Activated T-cell treated with anti-CD3 and anti-CD28 coated beads, Interleukin-2, amount 50 U/mL, for 72 hours (primary cell): ENCODE measurements around the gene SPTSSB. TPM values are rescaled to one million over a fixed set of nuclear protein-coding genes. Genes with fewer than 3 reads are reported as not detected.

Source experiments
- ATAC-seq, 2 donors: fragments of 150-1000 bp; cut with Tn5 transposase; replicated peaks in 1 of 2; 2 replicates each; pipeline ENCODE4 v1.10.0; 2021; ENCODE audit warnings: moderate library complexity in 2 of 2, mild to moderate bottlenecking in 1 of 2
- DNase-seq, 2 donors: peaks; one replicate each; pipeline ENCODE4 v3.0.0; 2021 to 2022; ENCODE audit warnings: mixed read lengths in 1 of 2
- H3K27ac Mint-ChIP-seq: one replicate; pipeline ENCODE4 v1.8.0; 2022; ENCODE audit warnings: mild to moderate bottlenecking, moderate library complexity, mixed read lengths
- H3K27me3 Mint-ChIP-seq: one replicate; pipeline ENCODE4 v1.8.0; 2022; ENCODE audit warnings: low read depth, mixed read lengths
- H3K36me3 Mint-ChIP-seq, 2 donors: one replicate each; pipeline ENCODE4 v1.8.0; 2022; ENCODE audit warnings: mixed read lengths in 2 of 2, mild to moderate bottlenecking in 1 of 2; ENCODE audit not compliant: insufficient read depth in 2 of 2
- H3K4me1 Mint-ChIP-seq: one replicate; pipeline ENCODE4 v1.8.0; 2022; ENCODE audit warnings: low read depth, mixed read lengths
- H3K4me3 Mint-ChIP-seq, 2 donors: one replicate each; pipeline ENCODE4 v1.8.0; 2022; ENCODE audit warnings: mild to moderate bottlenecking in 2 of 2, mixed read lengths in 2 of 2, moderate library complexity in 2 of 2
- H3K9me3 Mint-ChIP-seq, 2 donors: one replicate each; pipeline ENCODE4 v1.8.0; 2022; ENCODE audit warnings: mixed read lengths in 2 of 2
- total RNA-seq, 2 donors: library from RNA; stranded (reverse); gene quantifications; one replicate each; pipeline ENCODE4 v1.2.3, GENCODE V29; 2022

Gene SPTSSB
- total RNA-seq, 2 donors from 2014 or later = not detected

DNA sequence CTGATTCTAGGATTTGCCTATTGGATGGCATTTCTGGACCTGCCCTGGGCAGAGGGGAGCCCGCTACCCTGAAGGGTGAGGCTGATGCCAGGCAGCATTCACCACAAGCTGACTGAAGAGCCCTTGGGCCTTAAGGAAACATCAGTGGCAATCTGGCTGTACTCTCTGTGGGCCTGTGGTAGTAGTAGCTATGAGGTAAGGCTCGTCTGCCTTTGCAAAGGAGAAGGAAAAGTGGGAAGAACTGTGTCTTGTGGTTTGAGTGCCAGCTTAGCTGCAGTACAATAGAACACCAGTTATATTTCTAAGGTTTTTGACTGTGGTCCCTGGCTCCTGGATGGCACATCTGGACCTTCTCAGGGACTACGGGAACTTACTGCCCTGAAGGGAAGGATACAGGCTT is 51.5 kb downstream of the SPTSSB start:
- no peak for DNase-seq
- H3K36me3 Mint-ChIP-seq = peaks cover 4 to 7% of the 10 kb centered on the region in 2 donors
- peaks cover 4 to 6% of the 10 kb centered on the region in 2 donors for H3K9me3 Mint-ChIP-seq
- H3K4me1 Mint-ChIP-seq = peaks cover 15% of the 10 kb centered on the region
- H3K27me3 Mint-ChIP-seq = peaks cover 34% of the 10 kb centered on the region
- no peak overlapping the region for H3K4me3 Mint-ChIP-seq
- no peak for ATAC-seq
- H3K27ac Mint-ChIP-seq = no peak overlapping the region

DNA sequence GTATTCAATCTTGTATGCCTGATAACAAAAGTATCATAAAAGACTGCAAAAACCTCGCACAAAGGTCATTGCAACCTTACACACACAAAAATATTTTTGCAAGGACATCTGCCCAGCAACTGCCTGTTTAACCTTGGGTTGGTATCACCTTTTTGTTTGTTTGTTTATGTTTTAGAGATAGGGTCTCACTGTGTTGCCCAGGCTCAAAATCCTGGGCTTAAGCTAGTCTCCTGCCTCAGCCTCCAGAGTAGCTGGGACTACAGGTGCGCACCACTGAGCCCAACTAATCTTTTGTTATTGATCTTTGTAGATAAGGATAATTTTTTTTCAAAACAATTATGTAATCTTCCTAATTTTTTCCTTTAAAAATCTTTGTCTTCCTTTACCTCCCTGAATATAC is 54.2 kb downstream of the SPTSSB start:
- H3K36me3 Mint-ChIP-seq = peaks cover 4 to 7% of the 10 kb centered on the region in 2 donors
- H3K4me1 Mint-ChIP-seq = peaks cover 32% of the 10 kb centered on the region
- H3K27me3 Mint-ChIP-seq = peaks cover 49% of the 10 kb centered on the region
- H3K9me3 Mint-ChIP-seq = peaks cover 4 to 6% of the 10 kb centered on the region in 2 donors
- no peak for ATAC-seq
- no peak for DNase-seq
- H3K4me3 Mint-ChIP-seq = no peak overlapping the region
- no peak overlapping the region for H3K27ac Mint-ChIP-seq

DNA sequence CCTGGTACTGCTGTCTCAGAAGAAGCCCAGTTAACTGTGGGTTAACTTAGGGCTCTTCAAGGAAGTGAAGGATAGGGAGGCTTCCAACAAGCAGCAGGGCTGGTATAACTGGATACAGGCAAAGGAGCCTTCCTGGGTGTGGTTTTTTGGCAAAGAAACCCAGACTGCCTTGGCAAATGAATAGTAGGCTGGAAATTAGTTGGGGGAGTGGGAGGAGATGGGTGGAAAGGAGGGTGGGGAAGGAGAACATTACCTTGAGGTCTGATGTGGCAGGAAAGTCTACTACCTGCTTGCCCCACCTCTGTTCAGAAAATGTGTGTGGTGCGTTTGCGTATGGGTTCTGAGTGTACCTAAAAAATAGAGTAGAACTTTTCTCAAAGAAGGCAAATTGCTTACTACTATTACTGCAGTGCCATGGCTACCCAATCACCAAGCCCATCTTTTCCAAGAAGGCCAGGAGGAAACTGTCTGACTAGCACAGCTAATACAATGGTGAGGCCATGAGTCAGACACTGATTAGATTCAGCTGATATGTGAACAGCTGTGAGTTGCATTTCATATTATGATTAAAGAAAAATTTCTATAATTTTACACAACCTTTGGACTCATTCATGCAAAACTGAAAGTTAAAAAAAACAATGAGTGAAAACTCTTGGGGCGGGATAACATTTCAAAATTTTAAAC is 55.2 kb downstream of the SPTSSB start:
- Mint-ChIP-seq H3K36me3 (peaks cover 4 to 6% of the 10 kb centered on the region in 2 donors), H3K27me3 (peaks cover 49% of the 10 kb centered on the region), H3K4me1 (peaks cover 42% of the 10 kb centered on the region), H3K27ac (no peak overlapping the region), H3K4me3 (no peak overlapping the region), H3K9me3 (peaks cover 3 to 5% of the 10 kb centered on the region in 2 donors)
- ATAC-seq (no peak), DNase-seq (no peak)

GRCh38 chr3:161314836-161315395 is 56.4 kb downstream of the SPTSSB start:
- H3K9me3 Mint-ChIP-seq = peaks cover 0 to 1% of the 10 kb centered on the region in 2 donors

GRCh38 chr3:161310649-161311423 is 60.5 kb downstream of the SPTSSB start:
- H3K4me3 Mint-ChIP-seq = peak overlapping the region; percentile 36 to 52
- ATAC-seq (peak; percentile 88 to 91), DNase-seq (peak; percentile 71 to 77)
- H3K27ac Mint-ChIP-seq = peak overlapping the region; percentile 33
- H3K27me3 Mint-ChIP-seq = peaks cover 36% of the 10 kb centered on the region
- H3K9me3 Mint-ChIP-seq = peaks cover 2 to 4% of the 10 kb centered on the region in 2 donors
- peaks cover 7 to 8% of the 10 kb centered on the region in 2 donors for H3K36me3 Mint-ChIP-seq
- peaks cover 50% of the 10 kb centered on the region for H3K4me1 Mint-ChIP-seq

More at GRCh38 chr3:161314836-161315395, 56.4 kb downstream of the SPTSSB start:
- Mint-ChIP-seq H3K27me3 (peaks cover 49% of the 10 kb centered on the region), H3K36me3 (peaks cover 0 to 2% of the 10 kb centered on the region in 2 donors), H3K27ac (no peak overlapping the region), H3K4me3 (no peak overlapping the region), H3K4me1 (peaks cover 54% of the 10 kb centered on the region)
- ATAC-seq (no peak), DNase-seq (no peak)

GRCh38 chr3:161305095-161305991 is 66.0 kb downstream of the SPTSSB start:
- H3K27ac Mint-ChIP-seq = no peak overlapping the region
- ATAC-seq (peak; percentile 22 to 36), DNase-seq (peak in 1 of 2 donors; percentile 7)
- peaks cover 36% of the 10 kb centered on the region for H3K27me3 Mint-ChIP-seq
- H3K9me3 Mint-ChIP-seq = peaks cover 6 to 8% of the 10 kb centered on the region in 2 donors
- peaks cover 7 to 8% of the 10 kb centered on the region in 2 donors for H3K36me3 Mint-ChIP-seq
- peaks cover 13% of the 10 kb centered on the region for H3K4me1 Mint-ChIP-seq
- no peak overlapping the region for H3K4me3 Mint-ChIP-seq

- peaks cover 9 to 16% of the 10 kb centered on the region in 2 donors for H3K9me3 Mint-ChIP-seq
- DNase-seq (no peak), ATAC-seq (no peak)
- peaks cover 16% of the 10 kb centered on the region in 2 donors for H3K36me3 Mint-ChIP-seq
- no peak overlapping the region for H3K4me3 Mint-ChIP-seq
- H3K27me3 Mint-ChIP-seq = peaks cover 12% of the 10 kb centered on the region
- no peaks in the 10 kb centered on the region for H3K4me1 Mint-ChIP-seq
- H3K27ac Mint-ChIP-seq = no peak overlapping the region
Observed at GRCh38 chr3:161296814-161297213, 74.5 kb downstream of the SPTSSB start.

- Mint-ChIP-seq H3K27me3 (peaks cover 9% of the 10 kb centered on the region), H3K36me3 (peaks cover 16% of the 10 kb centered on the region in 2 donors), H3K4me1 (no peaks in the 10 kb centered on the region), H3K4me3 (no peak overlapping the region), H3K27ac (no peak overlapping the region), H3K9me3 (peaks cover 9 to 16% of the 10 kb centered on the region in 2 donors)
- DNase-seq (no peak), ATAC-seq (no peak)
Observed at GRCh38 chr3:161295325-161295724, 76.0 kb downstream of the SPTSSB start.

Other genes starting within 250 kb of the SPTSSB start
- 10 to 100 TPM; 54.5 to 55.7 TPM for gene NMD3, start 150.2 kb downstream of the SPTSSB start, total RNA-seq
- not detected for gene OTOL1, start 125.3 kb upstream of the SPTSSB start, total RNA-seq